CD1c-positive myeloid dendritic cell (primary cell): ENCODE results near the gene TMEM51.
A peak's percentile ranks its signal among the peaks of the same experiment; 100 is the strongest.

Experiments
- DNase-seq: peaks from one replicate; pipeline ENCODE4 v3.0.0-alpha.2; 2016; ENCODE audit errors: extremely low spot score

TMEM51 gene

DNA sequence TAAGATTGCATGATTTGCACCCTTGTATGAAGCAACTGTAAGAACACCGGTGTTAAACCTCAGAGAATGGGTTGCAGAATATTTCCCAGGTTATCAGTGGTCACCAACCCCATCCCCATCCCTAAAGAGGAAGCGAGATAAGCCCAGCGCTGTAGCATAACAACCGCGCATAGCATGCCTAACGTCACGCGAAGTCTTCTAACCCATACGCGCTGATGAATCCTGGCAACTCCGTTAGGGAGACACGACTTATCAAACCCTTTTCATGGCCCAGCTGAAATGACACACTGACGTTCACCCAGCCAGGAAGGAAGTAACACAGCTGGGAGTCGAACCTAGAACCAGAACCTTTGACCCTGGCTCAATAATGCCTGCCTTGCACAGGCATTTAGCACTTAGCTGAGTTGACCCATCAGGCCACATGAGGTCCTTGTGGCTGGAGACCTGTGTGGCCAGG, 24.2 kb downstream of the TMEM51 start:
- peak; percentile 78 for DNase-seq

DNA sequence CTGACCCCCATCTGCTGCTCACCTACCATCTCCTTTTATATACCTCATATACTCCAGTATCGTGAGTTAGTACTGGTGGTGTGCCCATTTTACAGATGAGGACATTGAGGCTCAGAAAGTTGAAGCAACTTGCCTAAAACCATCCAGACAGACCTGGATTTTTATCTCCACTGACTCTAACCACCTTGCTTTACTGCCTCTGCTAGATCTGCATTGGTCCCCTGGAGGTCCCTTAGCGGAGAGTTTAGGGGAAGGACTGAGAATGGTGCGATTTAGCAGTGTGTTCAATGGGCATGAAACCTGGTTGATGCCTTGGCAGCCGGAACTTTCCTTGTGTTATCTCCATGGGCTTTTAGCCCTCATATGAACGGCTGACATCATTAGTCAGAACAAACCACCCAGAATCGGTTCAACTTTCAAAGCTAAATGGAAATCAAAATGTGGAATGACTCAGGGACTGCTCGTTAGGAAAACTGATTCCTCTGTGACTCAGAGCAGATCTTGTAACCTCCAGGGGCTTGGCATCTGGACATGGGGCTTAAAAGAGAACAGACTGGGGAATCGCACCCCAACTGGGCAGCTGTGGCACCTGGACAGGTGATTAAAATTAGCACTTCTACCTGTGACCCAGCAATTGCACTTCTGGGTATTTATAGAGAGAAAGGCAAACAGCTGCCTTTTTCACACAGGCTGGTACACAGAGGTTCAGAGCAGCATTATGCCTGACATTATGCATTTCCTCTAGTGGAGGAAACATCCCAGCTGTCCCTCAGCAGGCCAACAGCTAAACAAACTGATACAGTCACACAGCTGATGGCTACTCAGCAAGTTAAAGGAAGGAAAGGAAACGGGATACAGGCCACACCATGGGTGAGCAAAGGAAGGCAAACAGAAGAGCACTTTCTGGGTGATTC, 25.3 kb downstream of the TMEM51 start:
- DNase-seq: peak; percentile 53

GRCh38 chr1:15179485-15179883, 25.9 kb downstream of the TMEM51 start:
- DNase-seq: no peak

- no peak for DNase-seq
These were observed 26.6 kb downstream of the TMEM51 start for GRCh38 chr1:15180189-15180588.

GRCh38 chr1:15180945-15181523, 27.5 kb downstream of the TMEM51 start:
- DNase-seq: no peak

DNA sequence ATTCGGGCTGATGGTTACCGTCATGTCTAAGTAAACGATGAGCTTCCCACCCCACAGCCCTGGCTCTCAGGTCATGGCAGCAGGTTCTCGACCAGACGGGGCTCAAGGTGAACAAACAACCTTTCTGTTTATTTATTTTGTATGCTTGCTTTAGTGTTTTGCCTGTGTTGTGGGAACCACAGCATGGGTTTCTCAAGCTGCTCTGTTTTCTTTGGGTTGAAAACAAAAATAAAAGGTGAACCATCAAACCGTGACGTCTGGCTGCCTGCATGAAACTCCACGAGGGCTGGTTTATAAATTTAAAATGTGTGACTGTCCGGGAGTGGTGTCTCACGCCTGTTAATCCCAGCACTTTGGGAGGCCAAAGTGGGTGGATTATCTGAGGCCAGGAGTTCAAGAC, 28.0 kb downstream of the TMEM51 start:
- no peak for DNase-seq

DNA sequence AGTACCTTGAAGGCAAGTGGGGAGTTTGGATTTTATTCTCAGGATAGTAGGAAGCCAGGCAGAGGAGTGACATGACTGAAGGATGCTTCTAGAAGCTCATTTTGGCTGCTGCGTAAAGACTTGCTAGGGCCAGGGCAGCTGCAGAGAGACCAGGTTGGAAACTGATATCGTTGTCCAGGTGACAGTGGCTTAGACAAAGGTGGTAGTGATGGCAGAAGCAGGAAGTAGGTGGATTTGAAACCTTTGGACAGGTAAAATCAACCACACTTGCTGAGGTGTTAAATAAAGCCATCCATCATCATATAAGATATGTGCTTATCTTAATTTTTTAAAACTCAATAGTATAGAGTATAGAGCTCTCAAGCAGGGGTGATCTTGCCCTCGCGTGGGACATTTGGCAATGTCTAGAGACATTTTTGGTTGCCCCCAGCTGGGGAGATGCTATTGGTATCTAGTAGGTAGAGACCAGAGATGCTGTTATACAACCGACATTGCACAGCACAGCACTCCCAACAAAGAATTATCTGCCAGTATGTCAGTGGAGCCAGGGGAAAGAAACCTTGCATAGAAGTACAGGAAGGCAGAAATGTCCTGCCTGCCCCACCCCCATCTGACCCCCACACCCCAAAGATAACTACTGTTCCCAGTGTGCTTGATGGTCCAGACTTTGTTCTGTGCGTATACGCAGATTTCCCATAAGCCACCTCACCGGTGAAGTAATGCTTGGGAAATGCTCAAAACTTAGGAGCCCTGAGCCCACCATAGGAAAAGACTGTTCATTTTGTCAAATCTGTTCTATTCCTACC, 31.1 kb downstream of the TMEM51 start:
- DNase-seq: no peak

GRCh38 chr1:15185617-15186016, 32.1 kb downstream of the TMEM51 start:
- no peak for DNase-seq

GRCh38 chr1:15186073-15186845, 32.7 kb downstream of the TMEM51 start:
- DNase-seq: no peak

GRCh38 chr1:15186846-15187151, 33.3 kb downstream of the TMEM51 start:
- DNase-seq: no peak

GRCh38 chr1:15187175-15188129, 33.9 kb downstream of the TMEM51 start:
- DNase-seq: no peak

- no peak for DNase-seq
These were observed 34.6 kb downstream of the TMEM51 start for GRCh38 chr1:15188130-15188524.

DNA sequence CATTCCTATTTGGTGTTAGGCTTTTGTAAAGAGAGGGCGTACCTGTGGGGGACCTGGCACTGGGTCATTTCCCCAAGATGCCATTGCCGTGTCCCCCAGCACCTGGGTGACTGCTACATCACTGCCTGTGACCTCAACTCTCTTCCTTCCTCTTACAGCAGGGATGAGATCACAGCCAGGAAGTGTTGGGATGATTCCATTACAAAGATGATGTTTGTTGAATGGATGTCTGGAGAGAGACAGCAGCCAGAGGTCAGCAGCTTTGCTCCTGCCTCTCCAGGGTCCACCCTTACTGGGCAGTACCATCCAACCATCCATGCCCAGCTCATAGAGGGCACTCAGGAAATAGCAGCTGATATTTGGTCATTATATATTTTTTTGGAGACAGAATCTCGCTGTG, 35.1 kb downstream of the TMEM51 start:
- DNase-seq: peak; percentile 37

GRCh38 chr1:15189692-15190370, 36.3 kb downstream of the TMEM51 start:
- DNase-seq: no peak

GRCh38 chr1:15191267-15191666, 37.7 kb downstream of the TMEM51 start:
- DNase-seq: no peak

- DNase-seq: peak; percentile 82
These were observed 38.2 kb downstream of the TMEM51 start for GRCh38 chr1:15191770-15192169.

DNA sequence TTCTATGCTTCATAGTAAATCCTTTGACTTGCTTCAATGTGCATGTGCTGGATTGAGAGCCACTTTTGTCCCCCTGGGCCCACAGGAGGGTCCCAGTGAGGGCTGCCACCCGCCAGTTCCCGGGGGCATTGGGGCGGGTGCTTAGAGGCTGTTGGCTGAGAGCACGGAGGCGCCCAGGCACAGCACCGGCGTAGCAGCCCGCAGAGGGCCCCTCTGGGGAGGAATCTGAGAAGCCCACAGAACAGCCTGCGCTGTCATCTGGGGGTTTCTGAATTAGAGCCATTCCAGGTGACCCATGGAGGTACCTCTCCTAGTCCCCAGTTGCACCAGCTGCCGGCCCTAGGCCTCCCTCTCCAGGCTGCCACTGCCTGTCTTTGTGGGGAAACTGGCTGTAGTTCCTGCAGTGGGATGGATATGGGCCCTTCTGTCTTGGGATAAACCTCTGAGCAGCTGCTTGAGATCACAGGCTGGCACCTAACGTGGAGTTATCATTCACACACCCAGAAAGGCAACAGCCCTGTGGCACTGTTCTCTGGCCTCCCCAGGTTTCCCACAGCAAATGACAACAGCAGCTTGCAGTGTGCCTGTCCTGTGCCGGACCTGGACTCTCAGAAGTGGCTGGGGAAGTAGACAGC, 39.5 kb downstream of the TMEM51 start:
- no peak for DNase-seq

DNA sequence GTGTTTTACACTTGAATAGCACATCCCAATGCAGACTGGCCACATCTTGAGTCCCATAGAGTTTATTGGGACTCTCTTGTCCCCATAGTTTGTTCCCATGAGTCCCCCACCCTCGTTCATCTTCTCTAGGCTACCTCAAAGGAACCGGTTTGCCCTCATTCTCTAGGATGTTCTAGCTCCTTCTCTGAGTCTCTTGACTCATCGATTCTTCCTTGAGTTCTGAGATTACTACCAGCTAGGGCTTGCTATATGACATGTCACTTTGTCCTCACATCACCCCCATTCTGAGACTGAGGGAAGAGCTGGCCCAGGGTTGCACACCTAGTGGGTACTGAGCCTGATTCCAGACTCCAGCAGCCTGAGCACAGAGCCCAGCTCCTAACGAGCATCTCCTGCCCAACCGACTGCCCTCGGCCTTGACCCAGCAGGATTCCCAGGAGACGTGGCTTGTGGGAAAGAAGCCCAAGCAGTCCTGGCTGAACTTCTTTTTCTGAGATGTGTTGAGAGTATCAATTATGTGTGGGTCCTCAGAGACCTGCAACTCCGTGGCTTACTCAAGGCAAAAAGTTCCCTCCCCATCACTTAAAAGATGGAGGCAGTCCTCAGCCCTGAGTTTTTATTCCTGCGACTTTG, 42.0 kb downstream of the TMEM51 start:
- DNase-seq: no peak

DNA sequence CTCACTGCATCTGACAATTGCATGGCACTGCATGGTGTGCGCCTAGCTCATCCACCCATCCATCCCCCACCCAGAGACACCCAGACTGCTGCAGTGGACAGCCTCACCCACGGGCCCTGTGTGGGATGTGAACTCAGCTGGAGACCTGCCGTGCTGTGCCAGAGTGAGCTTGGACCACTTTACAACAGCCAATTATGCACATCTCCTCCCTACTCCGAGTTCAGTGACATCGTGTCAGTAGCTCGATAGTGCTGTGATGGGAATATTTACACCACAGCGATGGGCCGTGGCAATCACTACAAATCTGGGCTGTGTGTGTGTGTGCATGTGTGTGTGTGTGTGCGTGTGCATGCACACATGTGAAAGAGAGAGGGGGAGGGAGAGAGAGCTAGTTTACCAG, 42.5 kb downstream of the TMEM51 start:
- no peak for DNase-seq
